T-helper 2 cell treated with Interferon-gamma antibody and Interleukin-4, amounts not matched to agents 100 ng/mL and 5 ng/mL, for 36 hours (primary cell): Measurements from ENCODE around the gene GAK. TPM values are rescaled to one million over a fixed set of nuclear protein-coding genes. Genes with fewer than 3 reads are reported as not detected.

Source experiments
- intact Hi-C: fragments of 100-400 bp; cut with micrococcal nuclease; formaldehyde crosslinking; loops from one replicate; pipeline ENCODE4 v1.15.1; 2023
- total RNA-seq: library from RNA; stranded (reverse); gene quantifications from 2 replicates; pipeline ENCODE4 v1.2.3, GENCODE V29; 2022

GAK gene
- total RNA-seq, 1 donor from 2014 or later: 144 TPM

- intact Hi-C loops: loop anchor here (10.0 kb wide), 1 partner anchor 99 kb away; the partner anchor contains the start of gene DGKQ
Observed at GRCh38 chr4:875818-876423, 56.2 kb downstream of the GAK start.

GRCh38 chr4:874971-875817 lies 56.9 kb downstream of the GAK start:
- intact Hi-C loops: loop anchor here (10.0 kb wide), 1 partner anchor 100 kb away; the partner anchor contains the start of gene DGKQ

DNA sequence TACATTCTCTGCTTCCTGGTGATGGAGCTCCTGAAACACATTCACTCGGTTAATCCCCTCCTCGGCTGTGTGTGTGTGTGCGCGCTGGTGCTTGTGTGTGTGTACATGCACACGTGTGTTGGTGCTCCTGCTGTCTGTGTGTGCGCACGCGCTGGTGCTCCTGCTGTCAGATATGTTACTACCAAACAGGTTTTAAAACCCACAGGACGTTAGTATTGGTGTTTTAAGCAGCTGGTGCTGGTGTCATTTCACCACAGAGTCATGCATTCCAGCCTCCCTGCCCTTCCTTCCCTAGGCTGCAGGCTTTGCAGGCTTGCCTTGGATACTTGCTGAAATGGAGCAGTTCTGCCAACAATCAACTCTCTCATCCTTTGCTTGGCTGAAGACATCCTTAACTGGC lies 58.1 kb downstream of the GAK start:
- intact Hi-C loops: loop anchor here (10.0 kb wide), 1 partner anchor 101 kb away; the partner anchor contains the start of gene DGKQ

DNA sequence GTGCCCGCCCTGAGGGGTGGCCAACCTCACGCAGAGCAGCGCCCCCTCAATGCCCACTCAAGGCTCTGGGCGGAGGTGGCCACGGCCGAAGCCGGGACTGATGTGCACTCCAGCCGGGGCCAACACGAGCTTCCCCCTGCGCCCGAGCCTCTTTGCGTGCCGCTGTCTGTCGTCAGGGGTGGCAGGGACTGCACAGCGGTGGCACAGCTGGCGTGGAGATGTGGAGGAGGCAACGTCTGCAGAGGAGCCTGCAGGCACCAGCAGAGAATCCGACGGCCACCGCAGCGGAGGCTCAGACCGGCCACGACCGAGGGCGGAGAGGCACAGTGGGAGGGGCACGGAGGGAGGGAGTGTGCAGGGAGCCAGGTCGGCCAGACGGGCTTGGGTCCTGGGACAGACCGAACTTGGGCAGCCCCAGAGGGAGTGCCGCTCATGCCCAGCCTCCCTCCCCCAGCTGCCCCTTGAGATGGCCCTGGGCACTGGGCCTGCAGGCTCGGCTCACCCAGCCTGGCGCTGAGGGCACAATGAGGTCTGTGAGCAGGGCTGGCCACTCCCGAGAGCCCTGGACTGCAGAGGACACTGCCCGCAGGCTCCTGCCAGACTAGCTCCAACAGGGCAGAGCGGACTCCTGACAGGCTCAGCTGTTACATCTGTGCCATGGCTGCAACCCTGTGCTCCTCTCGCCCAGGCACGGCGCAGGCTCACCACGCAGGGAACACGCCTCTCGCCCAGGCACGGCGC lies 59.7 kb downstream of the GAK start:
- intact Hi-C loops: loop anchor here (10.0 kb wide), 1 partner anchor 102 kb away; the partner anchor contains the start of gene DGKQ

- intact Hi-C loops: loop anchor here (10.0 kb wide), 1 partner anchor 103 kb away; the partner anchor contains the start of gene DGKQ
Observed at GRCh38 chr4:871484-871883, 60.6 kb downstream of the GAK start.

- intact Hi-C loops: loop anchor here (10.0 kb wide), 1 partner anchor 104 kb away; the partner anchor contains the start of gene DGKQ
Observed at GRCh38 chr4:870951-871350, 61.2 kb downstream of the GAK start.

DNA sequence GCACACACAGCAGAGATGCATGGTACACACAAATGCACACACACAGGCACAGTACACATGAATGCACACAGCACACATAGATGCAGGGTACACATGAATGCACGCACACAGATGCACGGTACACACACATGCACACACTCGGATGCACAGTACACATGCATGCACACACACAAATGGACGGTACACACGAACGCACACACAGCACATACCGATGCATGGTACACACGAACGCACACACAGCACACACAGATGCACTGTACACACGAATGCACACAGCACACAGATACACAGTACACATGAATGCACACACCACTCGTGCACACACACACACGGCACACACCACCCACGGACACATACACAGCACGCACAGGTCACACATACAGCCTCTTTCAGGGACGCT lies 62.3 kb downstream of the GAK start:
- intact Hi-C loops: loop anchor here (10.0 kb wide), 1 partner anchor 105 kb away; the partner anchor contains the start of gene DGKQ

DNA sequence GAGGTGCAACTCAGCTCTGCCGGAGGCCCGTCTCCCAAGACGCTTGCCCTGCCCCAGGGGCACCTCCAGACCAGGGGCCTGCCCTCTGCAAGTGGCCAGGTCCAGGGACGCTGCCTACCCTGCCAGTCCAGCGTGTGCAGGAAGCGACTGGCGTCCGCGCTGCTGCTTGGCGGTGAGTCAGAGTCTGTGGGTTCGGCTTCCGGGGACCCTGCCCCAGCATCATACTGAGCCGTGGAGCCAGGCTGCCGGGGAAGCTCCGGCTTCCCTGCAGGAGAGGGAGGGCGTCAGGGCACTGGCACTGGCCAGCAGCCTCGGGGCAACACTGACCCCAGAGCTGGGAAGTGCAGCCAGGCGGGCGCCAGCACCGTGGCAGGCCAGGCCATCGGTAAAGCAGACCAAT lies 63.7 kb downstream of the GAK start:
- intact Hi-C loops: no loop called here

DNA sequence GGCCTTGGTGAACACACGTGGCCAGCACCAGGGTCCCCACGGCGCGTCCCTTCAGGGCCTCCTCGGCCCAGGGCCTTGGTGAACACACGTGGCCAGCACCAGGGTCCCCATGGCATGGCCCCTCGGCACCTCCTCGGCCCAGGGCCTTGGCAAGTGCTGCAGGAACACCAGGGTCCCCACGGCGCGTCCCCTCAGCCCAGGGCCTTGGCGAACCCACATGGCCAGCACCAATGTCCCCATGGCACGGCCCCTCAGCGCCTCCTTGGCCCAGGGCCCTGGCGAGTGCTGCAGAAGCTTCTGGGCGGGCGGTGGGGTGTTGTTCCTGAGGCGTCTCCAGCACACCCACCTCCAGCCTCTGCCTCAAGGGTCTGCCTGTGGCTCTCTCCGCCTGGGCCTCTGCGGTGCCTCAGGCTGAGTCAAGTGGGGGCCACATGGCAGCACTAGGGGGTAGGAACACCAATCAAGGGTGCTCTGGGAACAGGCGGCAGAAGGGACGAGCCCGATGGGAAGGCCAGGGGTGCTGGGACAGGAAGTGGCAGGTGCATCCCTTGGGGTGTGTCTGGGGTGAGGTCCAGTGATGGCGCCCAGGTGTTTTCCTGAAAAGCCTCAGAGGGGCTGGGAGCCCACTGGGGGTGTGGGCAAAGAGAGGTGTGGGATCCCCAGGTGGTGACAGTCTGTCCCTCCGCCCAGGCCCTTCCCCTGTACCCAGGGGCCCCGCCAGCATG lies 64.4 kb downstream of the GAK start:
- intact Hi-C loops: no loop called here

DNA sequence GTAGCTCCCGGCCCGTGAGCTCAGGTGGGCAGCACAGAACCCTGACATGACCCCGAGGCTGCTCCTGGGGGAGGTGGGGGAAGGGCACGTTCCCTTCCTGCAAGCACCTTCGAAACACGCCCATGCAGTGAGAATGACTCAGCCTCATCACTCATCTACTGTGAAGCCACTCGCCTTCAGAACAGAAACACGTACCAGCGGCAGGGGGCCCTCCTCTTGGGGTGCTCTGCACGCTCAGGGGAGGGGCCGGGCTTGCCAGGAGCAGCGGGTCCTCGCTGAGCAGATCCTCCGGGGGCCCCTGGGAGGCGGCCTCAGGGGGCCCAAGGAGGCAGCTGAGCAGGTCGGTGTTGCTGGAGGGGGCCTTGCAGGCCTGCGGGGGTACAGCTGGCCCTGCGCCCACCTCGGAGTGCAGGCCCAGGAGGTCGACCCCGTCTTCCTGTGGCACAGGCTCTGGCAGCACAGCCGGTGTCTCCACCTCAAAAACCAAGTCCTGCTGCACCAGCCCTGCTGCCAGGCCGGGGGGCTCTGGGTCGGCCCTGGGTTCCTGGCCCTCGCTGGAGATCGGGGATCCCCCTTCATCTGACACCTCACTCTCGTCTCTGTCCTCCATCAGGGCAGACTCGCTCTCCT lies 65.2 kb downstream of the GAK start:
- intact Hi-C loops: no loop called here

DNA sequence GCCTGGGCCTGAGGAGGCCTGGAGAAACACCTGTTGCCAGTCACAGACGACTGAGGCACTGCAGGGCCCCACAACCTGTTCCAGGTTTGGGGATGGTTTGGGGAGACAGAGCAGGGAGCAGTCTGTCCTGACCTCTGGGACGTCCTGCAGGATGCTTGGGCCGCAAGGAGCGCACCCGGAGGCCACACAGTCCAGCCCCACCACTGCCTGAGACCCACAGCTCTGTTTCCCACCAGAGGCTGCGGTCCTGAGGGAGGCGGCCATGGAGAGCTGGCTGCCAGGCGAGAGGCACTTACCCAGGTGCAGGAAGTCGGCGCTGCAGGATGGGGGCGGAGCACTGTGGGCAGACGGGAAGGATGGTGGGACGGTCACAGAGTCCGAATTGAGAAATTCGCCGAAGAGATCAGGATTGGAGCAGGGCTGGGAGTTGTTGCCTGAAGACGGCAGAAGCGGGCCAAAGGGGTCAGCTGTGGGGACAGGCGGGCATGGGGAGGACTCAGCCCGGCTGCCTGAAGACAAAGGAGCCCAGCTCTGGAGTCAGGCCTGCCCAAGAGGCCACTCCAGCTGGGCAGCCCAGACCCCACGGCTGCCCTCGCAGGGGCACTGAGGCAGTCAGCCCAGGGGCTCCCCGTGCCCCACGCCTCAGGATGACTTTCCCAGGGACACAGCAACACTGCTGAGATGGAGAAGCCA lies 65.9 kb downstream of the GAK start:
- intact Hi-C loops: no loop called here

DNA sequence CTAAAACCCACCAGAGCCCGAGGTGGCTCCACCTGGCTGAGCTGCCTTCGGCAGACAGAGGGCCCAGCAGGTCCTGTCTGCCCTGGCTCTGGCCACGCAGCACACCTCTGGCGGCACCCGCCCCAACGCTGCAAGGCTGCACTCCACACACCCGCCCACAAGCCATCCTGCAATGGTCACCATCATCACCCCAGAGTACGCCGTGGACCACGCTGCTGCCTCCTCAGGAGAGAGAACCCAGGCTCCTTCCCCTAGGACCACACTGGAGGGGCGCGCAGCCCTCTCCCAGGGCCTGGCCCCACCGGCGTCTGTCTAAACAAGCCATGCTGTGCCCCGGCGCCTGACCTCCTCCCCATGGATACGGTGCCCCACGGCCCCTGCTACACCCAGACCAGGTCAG lies 66.5 kb downstream of the GAK start:
- intact Hi-C loops: no loop called here

DNA sequence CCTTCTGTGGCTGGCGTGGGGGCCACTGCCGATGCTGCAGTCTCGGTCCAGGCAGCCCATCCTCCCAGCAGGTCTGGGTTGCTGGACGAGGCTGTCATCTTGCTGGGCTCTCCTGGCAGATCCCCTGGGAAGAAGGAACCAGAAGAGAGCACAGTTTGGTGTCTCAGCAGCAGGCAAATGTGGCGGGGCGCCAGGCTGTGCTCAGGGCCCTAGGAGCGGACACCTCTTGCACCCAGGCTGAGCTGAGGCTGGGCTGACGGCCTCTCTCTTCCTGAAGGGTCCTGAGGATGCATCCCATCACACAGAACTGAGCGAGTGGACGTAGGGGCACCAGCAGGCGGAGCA lies 67.0 kb downstream of the GAK start:
- intact Hi-C loops: no loop called here

DNA sequence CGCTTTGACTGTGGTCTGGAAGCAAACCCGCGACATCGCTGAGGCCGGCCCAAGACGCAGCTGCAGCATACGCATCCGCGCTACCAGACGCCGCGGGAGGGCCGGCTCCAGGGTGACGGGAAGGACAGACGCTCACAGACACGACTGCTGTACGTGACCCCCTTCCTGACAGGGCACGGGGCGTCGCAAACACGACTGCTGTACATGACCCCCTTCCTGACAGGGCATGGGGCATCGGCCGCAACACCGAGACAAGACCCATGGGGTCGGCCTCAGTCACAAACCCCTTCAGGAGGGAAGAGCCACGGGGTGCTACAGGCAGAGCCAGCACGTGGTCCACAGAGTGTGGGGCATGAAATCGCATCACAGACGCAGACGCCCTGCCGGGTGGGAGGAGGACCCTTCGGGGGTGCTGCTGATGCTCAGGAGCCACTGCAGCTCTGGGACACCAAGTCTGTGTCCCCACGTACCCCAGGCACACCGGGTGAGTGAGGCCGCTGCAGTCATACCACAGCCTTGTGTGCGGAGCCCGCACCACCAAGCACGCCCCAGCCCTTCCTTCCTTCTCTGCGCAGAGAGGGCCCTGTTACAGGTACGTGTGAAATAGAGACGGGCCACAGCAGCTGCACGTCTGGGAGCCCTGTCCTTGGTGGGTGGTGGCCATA lies 67.5 kb downstream of the GAK start:
- intact Hi-C loops: no loop called here

- intact Hi-C loops: no loop called here
Observed at GRCh38 chr4:860561-860960, 71.6 kb downstream of the GAK start.

DNA sequence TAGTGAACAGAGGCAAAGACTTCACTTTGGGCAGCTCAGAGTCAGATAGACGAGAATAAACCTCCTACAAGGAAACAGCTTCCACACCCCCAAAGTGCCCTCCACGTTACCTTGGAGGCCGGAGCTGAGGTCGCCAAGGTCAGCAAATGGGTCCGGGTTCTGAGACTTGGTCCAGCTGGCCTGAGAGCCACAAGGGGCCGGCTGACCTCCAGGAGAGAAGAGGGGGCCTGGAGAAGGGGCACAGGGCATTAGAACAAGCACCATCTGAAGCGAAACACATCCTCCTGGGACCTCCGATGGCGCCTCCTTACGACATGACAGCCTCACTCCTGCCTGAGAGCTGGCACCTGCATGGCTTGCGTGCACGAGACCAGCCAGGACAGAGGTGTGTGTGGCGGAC lies 72.6 kb downstream of the GAK start:
- intact Hi-C loops: no loop called here

- intact Hi-C loops: no loop called here
Observed at GRCh38 chr4:858831-859451, 73.2 kb downstream of the GAK start.

DNA sequence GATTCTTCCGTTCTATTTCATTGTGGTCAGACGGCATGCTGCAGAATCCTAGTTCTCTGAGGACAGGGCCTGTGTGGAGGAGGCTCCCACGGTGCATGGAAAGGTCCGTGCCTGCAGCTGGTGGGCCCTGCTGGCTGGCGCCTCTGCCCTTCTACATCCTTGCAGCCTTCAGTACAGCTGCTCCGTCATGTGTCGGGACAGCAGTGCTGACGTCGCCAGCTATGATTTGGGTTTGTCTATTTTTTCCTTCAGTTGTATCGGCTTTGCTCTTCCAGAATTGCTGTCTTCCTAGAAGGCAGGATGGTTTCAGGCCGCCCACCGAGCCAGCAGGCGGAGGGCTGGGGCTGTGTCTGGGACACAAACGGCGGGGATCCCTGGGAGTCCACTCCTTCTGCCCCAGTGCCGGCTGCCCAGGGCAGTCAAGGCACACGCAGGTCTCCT lies 74.1 kb downstream of the GAK start:
- intact Hi-C loops: no loop called here

- intact Hi-C loops: no loop called here
Observed at GRCh38 chr4:857461-857860, 74.7 kb downstream of the GAK start.
